ENCODE measurements around the gene ITPR3.
A peak's percentile ranks its signal among the peaks of the same experiment; 100 is the strongest.
"Not testable (repeated sequence)": the region's sequence is repeated elsewhere in the genome, so short reads cannot be mapped to it uniquely, and the experiment has no call there.

ITPR3 gene

GRCh38 chr6:33630014-33630413, 8.9 kb downstream of the ITPR3 start:
- DNase-seq (ENCODE audit: low read depth): peak; percentile 46
- no peak overlapping the region for H3K4me3 ChIP-seq (ENCODE audit: low read length)
- TF ChIP-seq, protein P1, sequence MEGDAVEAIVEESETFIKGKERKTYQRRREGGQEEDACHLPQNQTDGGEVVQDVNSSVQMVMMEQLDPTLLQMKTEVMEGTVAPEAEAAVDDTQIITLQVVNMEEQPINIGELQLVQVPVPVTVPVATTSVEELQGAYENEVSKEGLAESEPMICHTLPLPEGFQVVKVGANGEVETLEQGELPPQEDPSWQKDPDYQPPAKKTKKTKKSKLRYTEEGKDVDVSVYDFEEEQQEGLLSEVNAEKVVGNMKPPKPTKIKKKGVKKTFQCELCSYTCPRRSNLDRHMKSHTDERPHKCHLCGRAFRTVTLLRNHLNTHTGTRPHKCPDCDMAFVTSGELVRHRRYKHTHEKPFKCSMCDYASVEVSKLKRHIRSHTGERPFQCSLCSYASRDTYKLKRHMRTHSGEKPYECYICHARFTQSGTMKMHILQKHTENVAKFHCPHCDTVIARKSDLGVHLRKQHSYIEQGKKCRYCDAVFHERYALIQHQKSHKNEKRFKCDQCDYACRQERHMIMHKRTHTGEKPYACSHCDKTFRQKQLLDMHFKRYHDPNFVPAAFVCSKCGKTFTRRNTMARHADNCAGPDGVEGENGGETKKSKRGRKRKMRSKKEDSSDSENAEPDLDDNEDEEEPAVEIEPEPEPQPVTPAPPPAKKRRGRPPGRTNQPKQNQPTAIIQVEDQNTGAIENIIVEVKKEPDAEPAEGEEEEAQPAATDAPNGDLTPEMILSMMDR (IDR thresholded peaks at IDR 0.05; ENCODE audit: insufficient read depth, low read depth, low read length, missing control alignments): no peak

DNA sequence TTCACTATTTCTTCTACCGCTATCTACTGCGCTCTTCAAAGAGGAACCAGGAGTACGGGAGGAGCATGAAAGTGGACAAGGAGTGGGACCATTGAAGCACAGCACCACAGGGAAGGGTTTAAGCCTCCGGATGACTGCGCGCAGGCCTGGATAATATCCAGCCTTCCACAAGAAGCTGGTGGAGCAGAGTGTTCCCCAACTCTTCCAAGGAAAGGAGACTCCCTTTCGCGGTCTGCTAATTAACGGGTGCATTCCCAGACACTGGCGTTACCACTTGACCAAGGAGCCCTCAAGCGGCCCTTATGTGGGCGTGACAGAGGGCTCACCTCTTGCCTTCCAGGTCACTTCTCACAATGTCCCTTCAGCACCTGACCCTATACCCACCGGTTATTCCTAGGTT, 10.4 kb downstream of the ITPR3 start:
- not testable (repeated sequence) for H3K4me3 ChIP-seq (ENCODE audit: low read length); DNase-seq (ENCODE audit: low read depth)

DNA sequence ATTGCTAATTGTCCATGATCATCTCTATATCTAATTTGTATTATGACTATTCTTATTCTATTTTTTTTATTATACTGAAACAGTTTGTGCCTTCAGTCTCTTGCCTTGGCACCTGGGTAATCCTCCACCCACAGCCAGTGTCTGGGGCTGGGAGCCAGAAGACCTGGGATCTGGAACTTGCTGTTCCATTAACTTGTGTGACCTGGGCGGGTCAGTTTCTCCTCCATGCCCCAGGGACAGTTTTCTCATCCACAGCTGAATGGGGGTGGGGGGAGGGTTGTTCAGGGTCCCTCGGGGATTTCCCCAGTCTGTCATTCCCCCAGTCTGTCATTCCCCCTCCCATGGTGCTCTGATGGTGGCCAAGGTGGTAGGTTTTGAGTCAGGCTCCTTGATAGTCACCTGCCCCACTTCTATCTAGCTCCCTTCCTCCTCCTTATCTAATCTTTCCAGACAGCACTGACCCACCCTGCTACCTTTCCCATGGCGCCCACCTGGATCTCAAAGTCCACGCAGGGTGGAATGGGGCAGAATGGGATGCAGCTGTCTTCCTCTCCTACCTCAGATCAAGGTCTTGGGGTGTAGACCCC, 10.9 kb downstream of the ITPR3 start:
- DNase-seq (ENCODE audit: low read depth): no peak
- H3K4me3 ChIP-seq (ENCODE audit: low read length): no peak overlapping the region
- TF ChIP-seq, protein P1 (IDR thresholded peaks at IDR 0.05; ENCODE audit: insufficient read depth, low read depth, low read length, missing control alignments): no peak

DNA sequence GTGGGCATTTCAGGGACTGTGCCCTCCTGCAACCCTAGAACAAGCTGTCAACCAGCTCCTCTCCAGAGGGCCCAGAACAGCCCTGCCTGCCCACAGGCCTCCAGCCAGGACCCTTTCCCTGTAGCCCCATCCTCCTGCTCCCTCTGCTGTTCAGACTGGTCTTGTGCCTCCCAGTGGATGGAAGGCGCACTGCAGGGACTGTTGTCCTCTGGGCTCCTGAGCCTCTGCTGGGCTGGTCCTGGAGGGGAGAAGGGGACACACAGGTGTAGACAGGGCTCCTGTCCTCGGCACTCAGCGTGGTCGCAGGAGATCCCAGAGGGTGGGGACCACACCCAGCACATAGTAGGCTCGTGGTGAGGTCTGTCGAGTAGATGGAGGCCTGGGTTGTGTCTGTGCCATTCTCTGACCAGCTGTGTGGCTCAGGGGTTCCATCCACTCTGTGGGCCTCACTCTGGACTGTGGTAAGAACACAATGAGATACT, 11.5 kb downstream of the ITPR3 start:
- peak; percentile 66 for DNase-seq (ENCODE audit: low read depth)
- TF ChIP-seq, protein P1 (IDR thresholded peaks at IDR 0.05; ENCODE audit: insufficient read depth, low read depth, low read length, missing control alignments): peak; percentile 73
- no peak overlapping the region for H3K4me3 ChIP-seq (ENCODE audit: low read length)

- no peak for DNase-seq (ENCODE audit: low read depth)
- TF ChIP-seq, protein P1 (IDR thresholded peaks at IDR 0.05; ENCODE audit: insufficient read depth, low read depth, low read length, missing control alignments): no peak
Measured at GRCh38 chr6:33633084-33633461, 12.0 kb downstream of the ITPR3 start.

GRCh38 chr6:33633462-33634158, 12.5 kb downstream of the ITPR3 start:
- peak overlapping the region; percentile 51 for H3K4me3 ChIP-seq (ENCODE audit: low read length)
- TF ChIP-seq, protein P1 (IDR thresholded peaks at IDR 0.05; ENCODE audit: insufficient read depth, low read depth, low read length, missing control alignments): no peak
- peak; percentile 85 for DNase-seq (ENCODE audit: low read depth)

More at GRCh38 chr6:33633084-33633461, 12.0 kb downstream of the ITPR3 start:
- H3K4me3 ChIP-seq (ENCODE audit: low read length): peak overlapping the region; percentile 28

DNA sequence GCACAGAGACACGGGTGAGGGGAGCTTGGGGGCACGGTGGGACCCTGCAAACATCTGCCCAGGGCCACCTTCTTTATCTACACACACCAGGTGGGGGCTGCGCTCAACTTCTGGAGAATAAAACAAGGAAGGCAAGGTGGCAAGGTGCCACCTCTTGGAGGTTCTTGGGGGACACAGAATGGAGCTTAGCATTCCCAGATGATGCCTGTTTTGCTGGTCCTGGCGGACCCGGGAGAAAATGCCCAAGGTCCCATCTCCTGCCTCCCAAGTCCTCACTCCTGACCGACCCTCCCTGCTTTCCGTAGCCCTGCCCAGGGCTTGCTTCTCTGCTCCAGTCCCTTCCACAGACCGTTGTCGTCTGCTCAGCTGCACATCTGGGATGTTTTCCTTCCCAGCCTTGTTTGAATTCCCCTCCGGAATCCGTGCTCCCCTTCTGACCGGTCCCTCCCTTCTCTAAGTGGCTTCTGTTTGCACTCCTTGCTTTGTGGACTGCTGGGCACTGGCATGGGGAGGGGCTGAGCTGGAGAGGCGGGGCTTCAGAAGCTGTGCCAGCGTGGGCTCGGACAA, 13.1 kb downstream of the ITPR3 start:
- H3K4me3 ChIP-seq (ENCODE audit: low read length): peak overlapping the region; percentile 51
- no peak for DNase-seq (ENCODE audit: low read depth)
- TF ChIP-seq, protein P1 (IDR thresholded peaks at IDR 0.05; ENCODE audit: insufficient read depth, low read depth, low read length, missing control alignments): no peak
